Spleen (tissue), 7 donors: ENCODE results near the gene SMARCD3.

Source experiments
- CTCF ChIP-seq, 11 experiments: fragments of 200-600 bp in 7 of 11; fragments of 450-650 bp in 4 of 11; sonication (generic) in 4 of 11; IDR thresholded peaks in 8 of 11; conservative IDR thresholded peaks in 3 of 11; 1 replicate in 7 of 11; 2 replicates in 4 of 11; pipeline versions ENCODE4 v1.4.0 to v1.8.0; 2016 to 2021; ENCODE audit warnings: antibody characterized with exemption in 11 of 11, inconsistent platforms in 4 of 11, mild to moderate bottlenecking in 1 of 11
- POLR2A ChIP-seq, 3 donors: fragments of 450-650 bp; IDR thresholded peaks; one replicate each; pipeline ENCODE4 v1.5.1; 2017; ENCODE audit warnings: antibody characterized with exemption in 3 of 3, mild to moderate bottlenecking in 1 of 3
- POLR2AphosphoS5 ChIP-seq, 3 donors: sonication (generic); formaldehyde crosslinking; IDR thresholded peaks; one replicate each; pipeline ENCODE4 v1.5.1; 2017; ENCODE audit warnings: antibody characterized with exemption in 3 of 3
- donor health status: DM: no; HTN: no; CAD: no; lungs with moderate emphysema.
- donor health status: DM: no; HTN: no; CAD: no.
- donor health status: DM: no; HTN: no; CAD: no.

- no peak for TF ChIP-seq CTCF (IDR thresholded peaks at IDR 0.05 in 8 of 11, conservative IDR thresholded peaks at IDR 0.05 in 3 of 11)
- TF ChIP-seq POLR2A (IDR thresholded peaks at IDR 0.05) = no peak
- TF ChIP-seq POLR2AphosphoS5 (IDR thresholded peaks at IDR 0.05) = no peak
Measured at GRCh38 chr7:151291206-151291605, 42.7 kb upstream of the SMARCD3 start.
